Activated CD8-positive, alpha-beta T cell treated with anti-CD3 and anti-CD28 coated beads for 36 hours (primary cell): ENCODE data around the gene SMARCA2. TPM values are rescaled to one million over a fixed set of nuclear protein-coding genes. Genes with fewer than 3 reads are reported as not detected.
A peak's percentile ranks its signal among the peaks of the same experiment; 100 is the strongest.

Experiments
- ATAC-seq: fragments of 200-7000 bp; cut with Tn5 transposase; one replicate; pipeline ENCODE4 v1.10.0; 2021; ENCODE audit warnings: mild to moderate bottlenecking, moderate library complexity
- CTCF ChIA-PET: fragments of 350-600 bp; sonication (Branson Sonifier 250); formaldehyde crosslinking; loops from one replicate; lab custom pipeline; 2021; ENCODE audit warnings: antibody characterized with exemption; lab: Charles Lee
- POLR2A ChIA-PET: fragments of 350-600 bp; sonication (Branson Sonifier 250); formaldehyde crosslinking; loops from one replicate; lab custom pipeline; 2021; ENCODE audit warnings: antibody characterized with exemption; lab: Charles Lee
- DNase-seq: peaks from one replicate; pipeline ENCODE4 v3.0.0-alpha.2; 2020
- H3K27ac Mint-ChIP-seq: one replicate; pipeline ENCODE4 v1.8.0; 2021; ENCODE audit warnings: mild to moderate bottlenecking, mixed read lengths
- H3K27me3 Mint-ChIP-seq: one replicate; pipeline ENCODE4 v1.8.0; 2021; ENCODE audit warnings: mixed read lengths
- H3K36me3 Mint-ChIP-seq: one replicate; pipeline ENCODE4 v1.8.0; 2021; ENCODE audit warnings: low read depth, mixed read lengths
- H3K4me1 Mint-ChIP-seq: one replicate; pipeline ENCODE4 v1.8.0; 2021; ENCODE audit warnings: low read depth, mixed read lengths
- H3K4me3 Mint-ChIP-seq: one replicate; pipeline ENCODE4 v1.8.0; 2021; ENCODE audit warnings: mild to moderate bottlenecking, moderate library complexity, mixed read lengths
- H3K9me3 Mint-ChIP-seq: one replicate; pipeline ENCODE4 v1.8.0; 2021; ENCODE audit warnings: mixed read lengths
- CTCF ChIP-seq: fragments of 200-600 bp; IDR thresholded peaks from one replicate; pipeline ENCODE4 v1.8.0; 2022; ENCODE audit warnings: antibody characterized with exemption, mild to moderate bottlenecking
- intact Hi-C: fragments of 100-400 bp; cut with micrococcal nuclease; formaldehyde crosslinking; loops from one replicate; pipeline ENCODE4 v1.10.0; 2022
- total RNA-seq, 2 experiments: library from RNA; stranded (reverse); gene quantifications; one replicate each; pipeline ENCODE4 v1.2.3, GENCODE V29; 2021

The SMARCA2 gene
- total RNA-seq, 2 experiments from 2014 or later = 94.7 to 99.4 TPM

GRCh38 chr9:2032234-2032633, 17.1 kb downstream of the SMARCA2 start:
- intact Hi-C loops = no loop called here
- TF ChIP-seq CTCF = no peak
- Mint-ChIP-seq H3K9me3 (no peaks in the 10 kb centered on the region), H3K36me3 (peaks cover 42% of the 10 kb centered on the region), H3K4me3 (no peak overlapping the region), H3K27me3 (no peaks in the 10 kb centered on the region), H3K4me1 (peaks cover 59% of the 10 kb centered on the region), H3K27ac (peak overlapping the region; percentile 55)
- no peak for ATAC-seq
- no peak for DNase-seq
- POLR2A ChIA-PET = interaction anchor here (0.7 to 1.1 kb wide), 2 partner anchors 14 to 21 kb away, joined by 3 to 6 read pairs; no protein-coding TSS in a partner anchor
- CTCF ChIA-PET = interaction anchor here (2.0 kb wide), 1 partner anchor 55 kb away, joined by 8 read pairs; no protein-coding TSS in a partner anchor

GRCh38 chr9:2036844-2037243, 21.7 kb downstream of the SMARCA2 start:
- Mint-ChIP-seq H3K27ac (peak overlapping the region; percentile 11), H3K4me3 (no peak overlapping the region), H3K27me3 (no peaks in the 10 kb centered on the region), H3K4me1 (peaks cover 32% of the 10 kb centered on the region), H3K36me3 (peaks cover 63% of the 10 kb centered on the region), H3K9me3 (no peaks in the 10 kb centered on the region)
- ChIA-PET POLR2A (interaction anchor here (1.7 kb wide), 1 partner anchor 19 kb away, joined by 7 read pairs; no protein-coding TSS in a partner anchor), CTCF (interaction anchor here (0.8 kb wide), 1 partner anchor 9 kb away, joined by 3 read pairs; no protein-coding TSS in a partner anchor)
- DNase-seq = no peak
- no peak for ATAC-seq
- intact Hi-C loops = no loop called here
- no peak for TF ChIP-seq CTCF

- Mint-ChIP-seq H3K27ac (no peak overlapping the region), H3K4me3 (no peak overlapping the region), H3K27me3 (no peaks in the 10 kb centered on the region), H3K36me3 (peaks cover 69% of the 10 kb centered on the region), H3K4me1 (peaks cover 49% of the 10 kb centered on the region), H3K9me3 (no peaks in the 10 kb centered on the region)
- no peak for DNase-seq
- ATAC-seq = no peak
- intact Hi-C loops = no loop called here
- ChIA-PET CTCF (no interaction called here), POLR2A (no interaction called here)
- no peak for TF ChIP-seq CTCF
Observed at GRCh38 chr9:2039294-2040180, 24.4 kb downstream of the SMARCA2 start.

GRCh38 chr9:2040828-2041227, 25.7 kb downstream of the SMARCA2 start:
- Mint-ChIP-seq H3K4me1 (peaks cover 54% of the 10 kb centered on the region), H3K27me3 (no peaks in the 10 kb centered on the region), H3K27ac (peak overlapping the region; percentile 24), H3K4me3 (no peak overlapping the region), H3K9me3 (no peaks in the 10 kb centered on the region), H3K36me3 (peaks cover 74% of the 10 kb centered on the region)
- ChIA-PET POLR2A (interaction anchor here (0.6 to 0.9 kb wide), 2 partner anchors 16 to 185 kb away, joined by 3 to 4 read pairs; no protein-coding TSS in a partner anchor), CTCF (interaction anchor here (1.0 to 1.2 kb wide), 2 partner anchors 11 to 13 kb away, joined by 3 to 4 read pairs; no protein-coding TSS in a partner anchor)
- no peak for DNase-seq
- TF ChIP-seq CTCF = no peak
- no peak for ATAC-seq
- intact Hi-C loops = no loop called here

GRCh38 chr9:2041736-2042135, 26.6 kb downstream of the SMARCA2 start:
- H3K9me3 Mint-ChIP-seq = no peaks in the 10 kb centered on the region
- ChIA-PET CTCF (interaction anchor here (1.2 to 1.5 kb wide), 2 partner anchors 12 to 30 kb away, joined by 3 read pairs; no protein-coding TSS in a partner anchor), POLR2A (interaction anchor here (0.7 to 1.0 kb wide), 2 partner anchors 9 to 24 kb away, joined by 3 read pairs; no protein-coding TSS in a partner anchor)
- DNase-seq (no peak), ATAC-seq (no peak)
- no peak overlapping the region for H3K4me3 Mint-ChIP-seq
- H3K27ac Mint-ChIP-seq = no peak overlapping the region
- intact Hi-C loops = no loop called here
- peaks cover 72% of the 10 kb centered on the region for H3K36me3 Mint-ChIP-seq
- H3K4me1 Mint-ChIP-seq = peaks cover 45% of the 10 kb centered on the region
- TF ChIP-seq CTCF = no peak
- H3K27me3 Mint-ChIP-seq = no peaks in the 10 kb centered on the region
